GM21367 (cell line): Measurements from ENCODE around the gene KRTAP4-9.
"Not testable (repeated sequence)": the region's sequence is repeated elsewhere in the genome, so short reads cannot be mapped to it uniquely, and the experiment has no call there.

Experiments
- ATAC-seq: cut with Tn5 transposase; IDR thresholded peaks from one replicate; pipeline ENCODE4 v1.9.1; 2021; ENCODE audit not compliant: unreplicated experiment

Gene KRTAP4-9

GRCh38 chr17:41096055-41096454 is 9.1 kb upstream of the KRTAP4-9 start:
- no peak for ATAC-seq

- ATAC-seq: no peak
These were observed 7.1 kb upstream of the KRTAP4-9 start, which contains the start of gene KRTAP4-8 for GRCh38 chr17:41098042-41098441. KRTAP4-8 (minus strand) TSS chr17:41098142; CDS start chr17:41098084, 58 bp downstream.

- no peak for ATAC-seq
These were observed 6.7 kb upstream of the KRTAP4-9 start for GRCh38 chr17:41098481-41098880.

- not testable (repeated sequence) for ATAC-seq
These were observed 5.3 kb upstream of the KRTAP4-9 start for GRCh38 chr17:41099682-41100480.

- ATAC-seq: no peak
These were observed 3.5 kb upstream of the KRTAP4-9 start, which contains the start of gene KRTAP4-16 for GRCh38 chr17:41101586-41102259. KRTAP4-16 (minus strand) TSS chr17:41102209; CDS start chr17:41102209, 0 bp downstream.

- no peak for ATAC-seq
These were observed 1.3 kb upstream of the KRTAP4-9 start for GRCh38 chr17:41103896-41104295.

- ATAC-seq: not testable (repeated sequence)
These were observed 677 bp upstream of the KRTAP4-9 start for GRCh38 chr17:41104386-41105038.

GRCh38 chr17:41107941-41108450 is 2.8 kb downstream of the KRTAP4-9 start:
- ATAC-seq: no peak

GRCh38 chr17:41108728-41109386 is 3.7 kb downstream of the KRTAP4-9 start:
- ATAC-seq: not testable (repeated sequence)

GRCh38 chr17:41111151-41111885 is 6.1 kb downstream of the KRTAP4-9 start:
- ATAC-seq: no peak

GRCh38 chr17:41116297-41116696 is 11.1 kb downstream of the KRTAP4-9 start:
- no peak for ATAC-seq

- ATAC-seq: not testable (repeated sequence)
These were observed 12.7 kb downstream of the KRTAP4-9 start, which contains the start of gene KRTAP4-11 for GRCh38 chr17:41117846-41118386. KRTAP4-11 (minus strand) TSS chr17:41118373; CDS start chr17:41118315, 58 bp downstream.

GRCh38 chr17:41118721-41119120 is 13.5 kb downstream of the KRTAP4-9 start:
- no peak for ATAC-seq

- ATAC-seq: not testable (repeated sequence)
These were observed 14.8 kb downstream of the KRTAP4-9 start for GRCh38 chr17:41119696-41120690.

- ATAC-seq: no peak
These were observed 16.6 kb downstream of the KRTAP4-9 start for GRCh38 chr17:41121742-41122141.

GRCh38 chr17:41123292-41123990 is 18.3 kb downstream of the KRTAP4-9 start:
- not testable (repeated sequence) for ATAC-seq

- ATAC-seq: not testable (repeated sequence)
These were observed 18.8 kb downstream of the KRTAP4-9 start, which contains the start of gene KRTAP4-12 for GRCh38 chr17:41123991-41124371. KRTAP4-12 (minus strand) TSS chr17:41124182; CDS start chr17:41124122, 60 bp downstream.

GRCh38 chr17:41125064-41125463 is 19.9 kb downstream of the KRTAP4-9 start:
- ATAC-seq: no peak
